Activated T-cell treated with anti-CD3 and anti-CD28 coated beads for 48 hours (primary cell): ENCODE measurements around the gene COPA.
"Not testable (repeated sequence)": the region's sequence is repeated elsewhere in the genome, so short reads cannot be mapped to it uniquely, and the experiment has no call there.

Experiments
- DNase-seq: peaks from one replicate; pipeline ENCODE4 v3.0.0-alpha.2; 2020; ENCODE audit warnings: low read depth

Gene COPA

DNA sequence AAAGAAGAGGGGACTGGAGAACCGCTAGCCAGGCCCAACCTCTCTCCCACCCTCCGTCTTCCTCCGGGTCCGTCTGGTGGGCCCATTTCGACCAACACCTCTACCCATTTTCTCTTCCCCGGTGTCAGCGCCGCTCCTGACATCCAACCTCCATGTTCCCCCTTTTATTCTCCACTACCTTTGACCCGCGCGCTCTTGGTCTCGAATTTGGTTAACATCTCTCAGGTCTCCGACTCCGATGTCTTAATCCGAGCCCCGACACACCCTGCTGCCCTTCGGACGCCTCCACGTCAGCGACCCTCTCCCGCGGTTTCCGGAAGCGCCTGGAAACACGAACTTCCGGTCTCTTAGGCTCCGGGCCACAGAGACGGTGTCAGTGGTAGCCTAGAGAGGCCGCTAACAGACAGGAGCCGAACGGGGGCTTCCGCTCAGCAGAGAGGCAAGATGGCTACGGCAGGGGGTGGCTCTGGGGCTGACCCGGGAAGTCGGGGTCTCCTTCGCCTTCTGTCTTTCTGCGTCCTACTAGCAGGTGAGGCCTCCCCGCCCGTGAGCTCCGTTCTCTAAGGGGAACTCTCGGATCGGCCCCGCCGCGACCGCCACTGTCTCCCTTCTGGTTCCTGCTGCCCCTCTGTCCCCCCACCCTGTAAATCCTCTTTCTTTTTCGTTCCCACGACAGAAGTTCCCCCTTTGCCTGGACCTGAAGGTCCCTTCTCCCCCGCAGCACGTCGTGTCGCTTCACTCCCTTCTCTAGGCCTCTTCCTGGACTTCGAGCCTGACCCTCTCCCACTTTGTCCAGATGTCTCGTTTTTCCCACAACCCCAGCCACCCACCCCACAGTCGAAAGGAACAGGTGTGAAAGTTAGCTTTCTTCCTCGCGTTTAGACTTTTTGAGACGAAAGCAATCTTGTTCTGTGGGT, at the start of gene COPA, which contains the start of gene NCSTN:
Gene COPA, minus strand, starts transcription at position 298 of the 917 bp plus-strand sequence. Its CDS starts 80 bp downstream, at position 218.
Gene NCSTN, plus strand, starts transcription at position 431 of the 917 bp plus-strand sequence. Its CDS starts 14 bp downstream, at position 445.
- DNase-seq = peak; percentile 85

DNA sequence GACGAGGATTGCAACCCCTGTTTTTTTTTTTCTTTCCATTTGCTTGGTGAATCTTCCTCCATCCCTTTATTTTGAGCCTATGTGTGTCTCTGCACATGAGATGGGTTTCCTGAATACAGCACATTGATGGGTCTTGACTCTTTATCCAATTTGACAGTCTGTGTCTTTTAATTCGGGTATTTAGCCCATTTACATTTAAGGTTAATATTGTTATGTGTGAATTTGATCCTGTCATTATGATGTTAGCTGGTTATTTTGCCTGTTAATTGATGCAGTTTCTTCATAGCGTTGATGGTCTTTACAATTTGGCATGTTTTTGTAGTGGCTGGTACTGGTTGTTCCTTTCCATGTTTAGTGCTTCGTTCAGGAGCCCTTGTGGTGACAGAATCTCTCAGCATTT, 45.4 kb upstream of the COPA start:
- DNase-seq = not testable (repeated sequence)

DNA sequence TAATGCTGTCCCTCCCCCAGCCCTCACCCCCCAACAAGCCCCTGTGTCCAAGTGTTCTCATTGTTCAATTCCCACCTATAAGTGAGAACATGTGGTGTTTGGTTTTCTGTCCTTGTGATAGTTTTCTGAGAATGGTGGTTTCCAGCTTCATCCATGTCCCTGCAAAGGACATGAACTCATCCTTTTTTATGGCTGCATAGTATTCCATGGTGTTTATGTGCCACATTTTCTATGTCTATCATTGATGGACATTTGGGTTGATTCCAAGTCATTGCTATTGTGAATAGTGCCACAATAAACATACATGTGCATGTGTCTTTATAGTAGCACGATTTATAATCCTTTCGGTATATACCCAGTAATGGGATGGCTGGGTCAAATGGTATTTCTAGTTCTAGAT, 41.8 kb upstream of the COPA start:
- not testable (repeated sequence) for DNase-seq

DNA sequence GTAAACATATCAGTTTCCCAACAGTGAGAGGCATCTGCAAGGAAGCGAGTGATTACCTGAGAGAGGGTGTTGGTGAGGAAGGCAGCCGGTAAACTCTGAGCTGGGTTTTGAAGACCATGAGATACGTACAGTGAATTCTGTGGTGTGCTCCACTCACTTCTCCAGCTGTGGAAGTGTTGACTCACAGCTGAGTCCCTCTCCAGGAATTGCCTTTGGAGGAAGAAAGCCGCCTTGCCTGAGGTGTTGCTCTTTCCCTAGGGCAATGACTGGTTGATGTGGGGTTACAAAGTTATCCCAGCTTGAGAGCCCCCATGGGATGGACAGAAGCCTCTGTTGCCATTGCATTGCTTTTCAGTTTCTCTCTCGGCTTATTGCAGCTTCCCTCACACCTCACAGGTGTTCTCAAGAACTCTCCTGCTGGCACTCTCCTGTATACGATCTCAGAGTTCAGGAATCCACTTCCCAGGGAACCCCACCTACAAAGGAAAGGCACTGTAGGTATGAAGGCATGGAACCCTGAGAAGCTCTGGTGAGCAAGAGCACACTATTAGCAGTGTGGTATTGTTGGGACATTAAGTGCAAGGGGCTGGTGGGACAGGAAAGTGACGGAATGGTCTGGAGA, 34.6 kb upstream of the COPA start:
- DNase-seq = no peak

DNA sequence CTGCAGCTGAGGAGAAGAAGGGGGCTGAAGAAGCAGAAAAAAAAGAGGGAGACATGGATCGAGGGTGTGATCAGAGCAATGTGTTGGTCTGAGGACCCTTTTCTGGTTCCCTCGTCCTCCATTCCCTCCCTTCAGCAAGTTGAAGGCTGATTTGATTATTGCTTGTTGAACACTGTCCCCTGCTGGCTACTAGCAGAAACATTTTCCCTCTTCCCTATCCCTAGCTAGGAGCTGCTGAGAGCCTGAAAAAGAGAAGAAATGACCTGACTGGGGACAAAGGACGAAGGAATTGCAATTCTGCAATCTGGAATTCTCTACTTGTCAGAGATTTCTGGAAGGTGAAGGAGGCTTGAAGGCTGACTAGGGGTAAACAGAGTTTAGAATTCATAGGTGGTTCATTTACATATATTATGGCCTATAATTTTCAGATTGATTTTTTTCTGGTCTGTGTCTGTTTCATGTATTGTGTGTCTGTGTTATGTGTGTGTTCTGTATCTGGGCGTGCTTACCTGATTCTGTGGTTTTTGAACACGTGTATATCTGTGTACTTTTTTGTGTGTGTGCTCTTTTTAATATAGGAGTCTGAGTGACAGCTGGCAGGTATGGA, 33.6 kb upstream of the COPA start:
- no peak for DNase-seq

DNA sequence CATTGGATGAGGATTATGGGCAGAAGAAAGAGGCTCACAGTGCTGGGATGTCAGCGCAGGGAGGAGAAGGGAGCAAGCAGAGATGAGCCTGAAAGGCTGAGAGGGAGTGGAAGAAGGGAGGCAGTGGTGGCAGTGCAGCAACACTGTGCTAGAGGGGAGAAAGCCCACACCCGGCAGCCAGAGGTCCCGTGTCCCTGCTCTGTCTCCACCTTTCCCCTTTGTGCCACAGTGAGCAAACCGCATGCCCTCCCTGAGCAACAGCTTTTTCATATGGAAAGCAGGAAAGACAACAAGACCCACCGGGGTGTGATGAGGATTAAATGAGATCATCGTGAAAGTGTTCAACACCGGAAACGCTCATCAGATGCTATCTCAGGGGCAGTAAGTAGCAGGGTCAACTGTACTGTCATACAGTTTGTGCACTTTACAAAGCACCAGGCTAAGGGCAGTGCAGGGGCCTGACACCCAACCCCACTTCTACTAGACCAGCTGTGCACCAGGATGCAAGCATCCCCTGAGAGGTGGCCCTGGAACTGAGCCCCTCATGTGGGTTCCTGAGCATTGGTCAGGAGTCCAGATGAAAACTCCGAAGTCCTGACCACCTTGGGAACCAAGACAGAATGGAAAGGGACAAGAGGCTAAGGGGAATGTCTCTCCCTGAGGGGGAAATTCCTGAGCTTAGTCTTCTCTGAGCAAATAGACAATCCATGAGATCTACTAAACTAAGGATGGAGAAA, 32.9 kb upstream of the COPA start:
- DNase-seq = no peak

DNA sequence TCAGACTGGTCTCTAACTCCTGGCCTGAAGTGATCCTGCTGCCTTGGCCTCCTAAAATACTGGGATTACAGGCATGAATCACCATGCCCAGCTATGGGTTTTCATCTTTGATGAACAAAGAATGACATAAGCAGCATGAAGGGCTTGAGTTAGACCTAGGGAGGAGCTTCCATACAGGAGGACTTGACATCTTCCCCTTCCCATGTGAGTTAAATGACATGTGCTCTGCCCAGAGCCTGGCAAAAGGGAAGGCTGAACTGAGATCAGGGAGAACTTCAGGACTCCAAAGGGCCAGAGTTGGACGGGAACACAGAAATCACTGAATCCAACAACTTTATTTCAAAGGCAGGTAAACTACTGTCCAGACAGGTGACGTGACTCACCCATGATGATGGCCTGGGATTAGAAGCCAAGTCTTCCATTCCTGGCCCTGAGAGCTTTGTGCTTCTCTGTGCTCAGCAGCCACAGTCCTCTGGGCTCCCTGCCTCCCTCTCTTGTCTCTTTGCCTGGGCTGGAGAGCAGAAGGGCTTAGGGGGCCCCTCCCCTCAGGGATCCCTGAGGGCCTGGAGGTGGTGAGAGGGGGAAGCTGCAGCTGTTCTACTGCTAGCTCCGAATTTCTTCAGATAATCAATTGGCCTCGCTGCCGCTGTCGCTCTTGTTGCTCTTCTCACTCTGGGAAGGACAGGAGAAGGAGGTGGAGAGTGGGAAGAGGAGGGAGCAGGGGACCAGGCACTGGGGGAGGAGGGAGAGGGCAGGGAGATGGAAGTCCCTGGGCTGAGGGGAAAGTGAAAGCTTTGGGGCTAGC, 31.5 kb upstream of the COPA start:
- DNase-seq = no peak

DNA sequence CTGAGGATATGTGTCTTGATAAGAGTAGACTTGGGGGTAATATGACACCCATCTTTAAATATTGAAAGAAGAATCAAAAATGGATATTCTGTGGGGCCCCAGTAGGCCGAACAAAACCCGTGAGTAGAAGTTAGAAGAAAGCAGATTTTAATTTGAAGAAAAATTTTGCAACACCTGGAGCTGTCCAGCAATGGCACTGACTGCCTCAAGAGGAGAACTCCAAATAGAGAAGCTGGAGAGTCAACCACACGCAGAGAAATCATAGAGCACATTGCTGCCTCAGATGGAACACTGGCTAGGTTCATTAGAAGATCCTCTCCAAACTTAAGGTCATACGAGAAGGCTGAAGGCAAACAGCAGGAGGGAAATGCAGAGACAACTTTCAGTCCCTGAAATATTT, 30.6 kb upstream of the COPA start:
- DNase-seq = no peak

DNA sequence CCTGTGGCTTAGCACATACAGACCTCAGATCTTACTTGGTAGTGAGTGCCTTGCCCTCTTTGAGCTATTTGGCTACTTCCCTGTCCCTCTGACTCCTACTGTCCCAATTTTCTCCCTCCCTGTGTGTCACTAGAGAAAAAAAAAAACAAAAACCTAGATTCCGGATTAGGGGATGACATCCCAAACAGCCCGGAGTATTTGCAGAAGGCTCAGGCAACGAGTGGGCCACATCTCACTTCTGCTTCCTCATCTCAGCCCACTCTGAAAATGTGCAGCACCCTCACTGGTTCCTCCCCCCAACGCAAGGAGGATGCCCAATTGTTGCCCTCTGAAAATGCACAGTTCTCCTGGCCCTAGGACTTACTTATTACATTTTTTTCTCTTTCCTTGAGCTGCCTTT, 28.7 kb upstream of the COPA start:
- DNase-seq = no peak

DNA sequence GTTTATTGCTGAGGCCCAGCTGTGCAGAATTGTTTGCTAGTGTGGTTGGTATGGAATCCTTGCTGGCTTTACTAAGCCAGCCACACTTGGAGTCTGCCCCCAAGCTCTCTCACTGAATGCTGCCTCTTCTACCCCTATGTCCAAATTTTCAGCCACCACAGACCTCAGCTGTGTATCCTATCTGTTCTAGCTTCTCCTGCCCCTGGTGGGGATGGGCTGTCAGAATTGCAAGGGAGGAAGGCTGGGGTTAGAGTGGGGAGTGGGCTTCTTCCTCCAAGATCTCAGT, 28.2 kb upstream of the COPA start:
- no peak for DNase-seq

DNA sequence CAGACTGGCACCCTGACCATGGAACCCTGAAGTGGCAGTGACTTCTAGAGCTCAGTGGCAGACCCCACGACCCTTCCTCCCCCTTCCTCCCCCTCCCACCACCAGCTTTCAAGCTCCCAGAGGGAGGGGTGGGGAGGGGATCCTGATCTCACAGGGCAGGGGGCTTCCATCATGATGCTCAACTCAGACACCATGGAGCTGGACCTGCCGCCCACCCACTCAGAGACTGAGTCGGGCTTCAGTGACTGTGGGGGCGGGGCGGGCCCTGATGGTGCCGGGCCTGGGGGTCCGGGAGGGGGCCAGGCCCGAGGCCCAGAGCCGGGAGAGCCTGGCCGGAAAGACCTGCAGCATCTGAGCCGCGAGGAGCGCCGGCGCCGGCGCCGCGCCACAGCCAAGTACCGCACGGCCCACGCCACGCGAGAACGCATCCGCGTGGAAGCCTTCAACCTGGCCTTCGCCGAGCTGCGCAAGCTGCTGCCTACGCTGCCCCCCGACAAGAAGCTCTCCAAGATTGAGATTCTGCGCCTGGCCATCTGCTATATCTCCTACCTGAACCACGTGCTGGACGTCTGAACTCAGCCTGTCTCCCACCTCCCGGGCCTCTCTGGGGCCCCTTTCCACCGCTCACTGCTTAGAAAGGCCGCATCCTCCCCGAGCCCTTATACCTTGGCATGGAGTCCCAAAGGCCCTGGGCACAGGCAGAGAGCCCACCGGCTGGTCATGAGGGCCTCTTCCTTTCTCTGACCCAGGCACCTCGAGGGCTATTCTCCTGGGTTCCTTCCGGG, 27.7 kb upstream of the COPA start:
- no peak for DNase-seq

DNA sequence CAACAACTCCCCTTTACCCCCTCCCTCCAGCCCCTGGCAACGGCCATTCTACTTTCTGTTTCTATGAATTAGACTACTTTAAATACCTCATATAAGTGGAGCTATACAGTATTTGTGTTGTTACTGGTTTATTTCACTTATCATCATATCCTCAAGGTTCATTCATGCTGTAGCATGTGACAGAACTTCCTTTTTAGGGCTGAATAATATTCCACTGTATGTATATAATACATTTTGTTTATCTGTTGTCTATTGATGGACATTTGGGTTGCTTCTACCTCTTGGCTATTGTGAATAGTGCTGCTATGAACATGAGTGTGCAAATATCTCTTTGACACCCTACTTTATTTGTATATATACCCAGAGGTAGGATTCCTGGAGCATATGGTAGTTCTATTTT, 26.0 kb upstream of the COPA start:
- DNase-seq = no peak

DNA sequence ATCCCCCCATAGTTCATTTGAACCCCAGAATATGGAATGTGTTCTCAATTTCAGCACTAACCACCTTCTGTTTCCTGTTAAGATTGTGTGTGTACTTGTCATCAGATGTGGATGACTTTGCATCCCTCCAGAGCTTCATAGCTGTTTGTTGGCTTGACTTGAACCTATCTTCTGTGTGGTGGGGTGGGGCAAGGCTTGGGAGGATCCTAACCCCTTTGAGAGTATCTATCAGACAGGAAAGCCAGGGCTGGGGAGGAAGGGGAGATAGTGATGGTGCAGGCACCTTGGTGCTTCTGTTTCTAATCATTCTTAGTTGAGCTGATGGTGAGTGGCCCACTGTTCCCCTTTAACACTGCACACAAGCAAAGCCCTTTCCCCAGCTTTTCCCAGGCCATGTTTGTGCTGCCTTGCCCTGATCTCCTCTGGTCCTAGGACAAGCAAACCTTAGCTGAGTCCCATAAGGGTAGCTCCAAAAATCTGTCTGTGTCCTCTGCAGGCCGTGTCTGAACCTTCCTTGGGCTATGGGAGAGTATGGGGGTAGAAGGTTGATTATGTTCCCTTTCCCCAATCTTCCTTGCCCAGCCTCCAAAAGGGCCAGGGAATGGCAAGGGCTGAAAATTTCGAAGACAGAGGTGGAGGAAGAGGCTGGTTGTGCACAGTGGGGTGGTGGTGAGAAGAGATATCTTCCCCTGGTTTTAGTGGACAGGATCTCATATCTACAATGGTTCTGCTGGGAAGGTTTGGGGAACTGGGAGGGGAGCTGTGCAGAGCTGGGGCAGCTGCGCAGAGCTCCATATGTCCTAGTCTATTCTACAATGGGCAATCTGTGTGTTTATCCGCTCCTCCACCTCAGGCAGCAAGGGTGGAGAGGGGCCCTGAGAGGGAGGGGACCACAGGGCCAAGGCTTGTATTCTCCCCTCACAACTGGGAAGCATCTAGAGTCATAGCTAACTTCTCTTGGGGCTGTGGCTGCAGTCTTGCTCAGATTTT, 25.2 kb upstream of the COPA start:
- no peak for DNase-seq

DNA sequence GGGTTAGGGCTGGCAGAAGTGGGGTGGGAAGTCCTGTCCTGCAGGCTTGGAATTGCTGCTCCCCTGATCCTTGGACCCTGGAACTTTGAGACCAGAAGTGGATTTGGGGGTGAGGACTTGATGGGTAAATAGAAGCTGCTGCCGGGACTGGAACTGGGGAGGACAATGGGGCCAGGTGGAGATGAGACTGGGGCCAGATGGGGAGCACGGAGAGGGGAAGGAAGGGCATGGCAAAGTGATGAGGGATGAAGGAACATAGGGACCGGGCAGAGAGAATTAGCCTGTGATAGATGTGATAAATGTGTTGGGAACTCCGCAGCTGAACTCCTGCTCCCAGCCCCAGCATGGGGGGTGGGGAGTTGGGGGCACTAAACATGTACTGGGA, 24.5 kb upstream of the COPA start:
- DNase-seq = no peak

DNA sequence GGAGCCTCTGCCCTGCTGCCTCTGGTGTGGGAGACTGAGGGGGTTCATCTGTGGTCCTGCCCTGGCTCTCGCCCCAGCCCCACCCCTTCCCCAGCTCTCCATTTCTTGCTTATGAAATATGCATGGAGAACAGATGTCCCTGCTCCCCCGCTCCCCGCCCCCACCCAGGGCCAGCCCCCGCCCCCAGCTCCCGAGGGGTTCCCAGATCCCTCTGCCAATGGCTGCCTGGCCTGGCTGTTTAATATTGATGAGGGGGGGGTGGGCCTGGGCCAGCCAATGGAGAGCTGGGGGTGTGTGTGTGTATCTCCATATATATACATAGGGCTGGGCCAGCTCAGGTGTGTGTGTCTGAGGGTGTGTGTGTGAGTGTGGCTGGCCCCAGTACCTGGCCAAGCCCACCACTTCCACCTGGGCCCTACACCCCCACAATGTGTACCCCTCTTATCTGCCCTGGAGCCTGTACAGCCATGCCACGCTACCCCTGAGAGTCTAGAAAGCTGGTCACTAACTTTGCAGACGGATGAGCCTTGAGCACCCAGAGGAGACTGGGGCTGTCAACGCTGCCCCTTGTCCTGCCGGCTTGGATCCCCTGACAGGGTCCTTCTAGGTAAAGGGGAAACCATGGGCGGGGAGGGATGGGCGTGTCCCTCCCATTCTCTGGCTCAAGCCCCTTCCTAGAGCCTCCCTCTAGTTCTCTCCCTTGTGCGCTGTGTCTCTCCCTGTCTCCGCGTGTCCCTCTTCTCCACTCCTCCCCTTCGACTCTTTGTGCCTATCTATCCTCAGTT, 23.9 kb upstream of the COPA start, which contains the start of gene NHLH1:
Gene NHLH1, plus strand, starts transcription at position 341 of the 785 bp plus-strand sequence. CDS start 3,661 bp downstream, outside the sequence.
- no peak for DNase-seq

DNA sequence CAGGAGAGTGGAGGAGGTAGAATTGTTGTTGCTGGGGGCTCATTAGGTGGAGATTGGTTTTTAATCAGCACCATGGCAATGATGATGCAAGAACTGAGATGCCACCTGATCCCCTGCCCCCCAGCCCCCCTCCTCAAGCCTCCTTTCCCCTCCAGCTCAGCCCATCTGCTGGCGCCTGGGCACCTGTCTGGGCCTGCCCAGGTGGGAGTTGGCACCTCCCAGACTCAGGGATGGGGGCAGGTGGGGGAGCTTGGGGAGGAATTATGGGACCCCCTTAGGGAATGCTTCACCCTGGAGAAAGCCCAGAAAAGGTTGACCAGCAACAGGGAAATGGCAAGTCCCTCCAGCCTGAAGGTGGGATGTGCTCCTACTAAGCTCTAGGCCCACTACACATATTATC, 22.3 kb upstream of the COPA start:
- no peak for DNase-seq

DNA sequence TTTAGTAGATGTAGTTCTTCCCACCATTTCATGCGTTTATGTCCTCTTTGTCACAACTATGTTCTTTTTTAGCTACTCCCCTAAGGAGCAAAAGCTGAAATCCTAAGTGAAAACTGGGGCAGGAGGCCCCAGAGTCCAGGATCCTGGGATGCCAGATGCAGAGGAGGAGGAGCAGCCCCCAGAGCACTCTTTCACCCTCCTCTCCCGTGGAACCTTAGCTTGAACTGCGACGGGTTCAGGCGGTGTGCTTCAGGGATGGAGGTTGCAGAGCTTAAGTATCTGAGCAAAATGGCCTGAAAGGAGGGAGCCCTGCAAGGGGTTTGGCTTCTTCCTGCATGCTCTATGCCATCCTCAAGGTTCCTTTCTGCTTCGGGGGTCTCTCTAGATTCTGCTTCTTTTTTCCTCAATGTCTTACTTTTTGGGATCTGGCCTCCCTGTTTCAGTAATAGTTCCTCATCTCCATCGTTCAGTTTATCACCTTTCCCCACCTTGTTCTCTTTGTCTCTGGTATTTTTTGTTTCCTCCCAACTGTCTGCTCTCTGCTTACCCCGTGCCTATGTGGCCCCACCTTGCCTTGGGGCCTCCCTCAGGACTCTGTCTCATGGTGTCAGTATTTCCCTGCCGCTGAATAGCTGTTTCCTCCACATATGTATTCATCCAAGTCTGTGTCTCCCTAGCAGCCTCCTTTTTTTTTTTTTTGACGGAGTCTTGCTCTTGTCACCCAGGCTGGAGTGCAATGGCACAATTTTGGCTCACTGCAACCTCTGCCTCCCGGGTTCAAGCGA, 21.1 kb upstream of the COPA start:
- DNase-seq = no peak

DNA sequence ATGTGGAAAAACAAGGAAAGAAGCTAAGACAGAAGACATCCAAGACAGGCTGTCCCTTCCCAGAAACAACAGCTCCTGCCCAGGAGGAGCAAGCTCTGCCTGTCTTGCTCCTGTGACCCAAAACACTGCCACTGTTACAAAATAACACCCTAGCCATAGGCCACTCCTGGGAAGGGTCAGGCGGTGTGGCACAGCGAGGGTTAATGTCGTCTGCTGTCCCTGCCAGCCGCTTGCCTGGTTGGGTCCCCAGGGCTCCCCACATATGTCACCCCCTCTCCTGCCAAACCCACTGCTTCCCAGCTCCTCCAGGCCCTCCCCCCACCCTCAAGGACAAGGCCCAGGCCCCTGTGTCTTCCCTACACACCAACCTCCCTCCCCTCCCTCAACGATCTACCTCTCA, 20.0 kb upstream of the COPA start:
- no peak for DNase-seq
